HepG2 (cell line): ENCODE results near the gene OR2AK2. TPM values are rescaled to one million over a fixed set of nuclear protein-coding genes. Genes with fewer than 3 reads are reported as not detected.

Experiments
- ATAC-seq: fragments of 200-7000 bp; cut with Tn5 transposase; 3 replicates; pipeline ENCODE4 v1.9.1; 2020; ENCODE audit warnings: mild to moderate bottlenecking, moderate library complexity
- BruUV-seq: library from RNA; stranded (reverse); fragments of 400-500 nt; replicated peaks from 2 replicates; lab custom pipeline; 2021; lab: Mats Ljungman, UMichigan
- CTCF ChIA-PET: fragments of 300-600 bp; formaldehyde crosslinking; extraction: SDS; loops from one replicate; lab custom pipeline; 2021; ENCODE audit warnings: low total read pairs, inconsistent platforms, low intra/inter-chr PET ratio; lab: Yijun Ruan, JAX
- POLR2A ChIA-PET: fragments of 350-600 bp; sonication (Branson Sonifier 250); formaldehyde crosslinking; loops from one replicate; lab custom pipeline; 2020; ENCODE audit warnings: antibody characterized with exemption, inconsistent platforms; lab: Yijun Ruan, JAX
- DNase-seq: peaks from one replicate; pipeline ENCODE4 v3.0.0-alpha.2; 2015; ENCODE audit warnings: low spot score
- FAIRE-seq: peaks from 3 replicates; lab custom pipeline; 2011; peaks lifted over from hg19 to GRCh38; lab: Jason Lieb, UNC
- H2AFZ ChIP-seq: one replicate; pipeline ENCODE4 v1.6.1; 2011; ENCODE audit warnings: low read length, inconsistent platforms
- H3K27ac ChIP-seq: fragments of 300-600 bp; 3 replicates; pipeline ENCODE4 v1.8.0; 2011; ENCODE audit warnings: mixed run types, mild to moderate bottlenecking, mixed read lengths, low read length, inconsistent platforms; ENCODE audit not compliant: insufficient read depth; ENCODE audit errors: extremely low read length
- H3K27me3 ChIP-seq, 2 experiments: fragments of 200-600 bp in 1 of 2; 2 replicates in 1 of 2; 3 replicates in 1 of 2; pipeline versions ENCODE4 v1.6.0 to v1.8.0; 2011; ENCODE audit warnings: low read length in 2 of 2, mild to moderate bottlenecking in 2 of 2, moderate library complexity in 2 of 2, inconsistent platforms in 1 of 2; ENCODE audit not compliant: insufficient read depth in 2 of 2, control insufficient read depth in 1 of 2
- H3K36me3 ChIP-seq, 2 experiments: fragments of 200-600 bp in 1 of 2; replicated peaks in 1 of 2; 2 replicates in 1 of 2; 3 replicates in 1 of 2; pipeline versions ENCODE4 v1.5.1 to v1.8.0; 2011; ENCODE audit warnings: low read length in 2 of 2, inconsistent platforms in 1 of 2; ENCODE audit not compliant: insufficient read depth in 2 of 2, control insufficient read depth in 1 of 2
- H3K4me1 ChIP-seq: 2 replicates; pipeline ENCODE4 v1.5.1; 2012; ENCODE audit warnings: low read length, inconsistent platforms; ENCODE audit not compliant: insufficient read depth
- H3K4me2 ChIP-seq: 2 replicates; pipeline ENCODE4 v1.6.0; 2011; ENCODE audit warnings: low read depth, low read length, inconsistent platforms
- H3K4me3 ChIP-seq, 3 experiments: fragments of 200-600 bp in 1 of 3; sonication (generic), shearing (Covaris generic) in 1 of 3; replicated peaks in 1 of 3; 2 replicates each; pipeline ENCODE4 v1.5.1; 2011 to 2016; ENCODE audit warnings: low read length in 3 of 3, inconsistent platforms in 2 of 3, low read depth in 2 of 3, mild to moderate bottlenecking in 2 of 3, control low read depth in 1 of 3, mixed read lengths in 1 of 3; ENCODE audit not compliant: insufficient read depth in 1 of 3
- H3K79me2 ChIP-seq: one replicate; pipeline ENCODE4 v1.6.1; 2011; ENCODE audit warnings: low read length, inconsistent platforms; ENCODE audit not compliant: insufficient read depth
- H3K9ac ChIP-seq: 2 replicates; pipeline ENCODE4 v1.6.0; 2011; ENCODE audit warnings: mild to moderate bottlenecking, low read depth, low read length, inconsistent platforms; ENCODE audit not compliant: insufficient read depth
- H3K9me3 ChIP-seq: 2 replicates; pipeline ENCODE4 v1.5.1; 2012; ENCODE audit warnings: mild to moderate bottlenecking, low read length
- H4K20me1 ChIP-seq: 2 replicates; pipeline ENCODE4 v1.6.0; 2011; ENCODE audit warnings: inconsistent platforms, mild to moderate bottlenecking, low read length, moderate library complexity; ENCODE audit not compliant: insufficient read depth
- ARID3A ChIP-seq: IDR thresholded peaks from 2 replicates; pipeline ENCODE4 v1.6.1; 2012; ENCODE audit warnings: low read depth, low read length, improper control_type of control experiment
- FOXK1 ChIP-seq: sonication (generic); formaldehyde crosslinking; IDR thresholded peaks from 2 replicates; pipeline ENCODE4 v1.4.0; 2020; ENCODE audit warnings: low read depth, missing genetic modification reagents, borderline replicate concordance
- GTF3A ChIP-seq: sonication (generic); formaldehyde crosslinking; conservative IDR thresholded peaks from 2 replicates; pipeline ENCODE4 v1.4.0; 2020; ENCODE audit warnings: mild to moderate bottlenecking, missing genetic modification reagents
- JDP2 ChIP-seq: sonication (generic); formaldehyde crosslinking; IDR thresholded peaks from 2 replicates; pipeline ENCODE4 v1.8.1; 2022; ENCODE audit warnings: missing genetic modification reagents, borderline replicate concordance
- KAT8 ChIP-seq: IDR thresholded peaks from 2 replicates; pipeline ENCODE4 v1.6.1; 2016; ENCODE audit warnings: missing genetic modification reagents, missing compliant biosample characterization
- PHF8 ChIP-seq: sonication (generic); formaldehyde crosslinking; IDR thresholded peaks from 2 replicates; pipeline ENCODE4 v1.5.0; 2020; ENCODE audit warnings: missing genetic modification reagents
- PRPF4 ChIP-seq: fragments of 200-400 bp; formaldehyde crosslinking; IDR thresholded peaks from 2 replicates; pipeline ENCODE4 v1.6.1; 2016; ENCODE audit warnings: low read length, low read depth; ENCODE audit not compliant: poor library complexity, severe bottlenecking
- SNAPC5 ChIP-seq: sonication (generic); formaldehyde crosslinking; IDR thresholded peaks from 2 replicates; pipeline ENCODE4 v1.8.1; 2023; ENCODE audit warnings: mild to moderate bottlenecking, missing genetic modification reagents, borderline replicate concordance
- TAF15 ChIP-seq: fragments of 200-400 bp; formaldehyde crosslinking; IDR thresholded peaks from one replicate; pipeline ENCODE4 v1.6.1; 2018; ENCODE audit warnings: mild to moderate bottlenecking, low read depth, low read length; ENCODE audit not compliant: poor library complexity, severe bottlenecking
- ZNF672 ChIP-seq: sonication (generic); formaldehyde crosslinking; IDR thresholded peaks from 2 replicates; pipeline ENCODE4 v1.8.1; 2022; ENCODE audit warnings: missing genetic modification reagents
- ZNF776 ChIP-seq: sonication (generic); formaldehyde crosslinking; IDR thresholded peaks from 2 replicates; pipeline ENCODE4 v1.4.0; 2020; ENCODE audit warnings: mild to moderate bottlenecking, missing genetic modification reagents
- ZNF891 ChIP-seq: sonication (generic); formaldehyde crosslinking; IDR thresholded peaks from 2 replicates; pipeline ENCODE4 v1.5.0; 2020; ENCODE audit warnings: mild to moderate bottlenecking, missing genetic modification reagents
- WGBS: methylation state at CpG from one replicate; pipeline ENCODE4 v1.1.6; 2017; ENCODE audit warnings: low lambda C conversion rate; 5-methylcytosine and 5-hydroxymethylcytosine counted together
- in situ Hi-C: cut with HindIII; loops from 2 replicates; pipeline ENCODE4 v1.10.0; 2017; ENCODE audit warnings: low pct_unique_long_range_greater_than_20kb; ENCODE audit not compliant: extremely low pct_ligation_motif_present
- intact Hi-C: fragments of 100-400 bp; cut with micrococcal nuclease; formaldehyde crosslinking; loops from one replicate; pipeline ENCODE4 v1.10.0; 2022; ENCODE audit not compliant: unreplicated experiment
- polyA plus RNA-seq, 8 experiments: library from polyadenylated mRNA; depleted of rRNA in 3 of 8; stranded (reverse) in 7 of 8; unstranded in 1 of 8; fragments of >200 nt; fragmentation: Illumina TruSeq in 4 of 8; extraction: Trizol in 4 of 8; gene quantifications; 2 replicates each; pipeline versions ENCODE4 v1.2.1 to v1.2.3, GENCODE V29; 2011 to 2016; ENCODE audit warnings: low read depth in 4 of 8, missing spikeins in 1 of 8, mixed read lengths in 1 of 8; ENCODE audit not compliant: insufficient read depth in 1 of 8
- total RNA-seq, 5 experiments: library from RNA; depleted of rRNA; stranded (reverse); fragments of >200 nt; fragmentation: Illumina TruSeq; extraction: Trizol; gene quantifications; 2 replicates each; pipeline ENCODE4 v1.2.3, GENCODE V29; 2016; ENCODE audit warnings: low read depth in 1 of 5

Gene OR2AK2
- total and polyA plus RNA-seq, 2 of the 13 experiments (the other 11 are each of a cell fraction or from before 2014, with no cell fraction given) = not detected

- no peak overlapping the region for H2AFZ ChIP-seq
- in situ Hi-C loops = no loop called here
- no peaks in the 10 kb centered on the region for H3K27me3 ChIP-seq
- no TSS peak for BruUV-seq
- no peak overlapping the region for H3K4me2 ChIP-seq
- no peaks in the 10 kb centered on the region for H3K4me1 ChIP-seq
- POLR2A ChIA-PET = no interaction called here
- CTCF ChIA-PET = no interaction called here
- H3K27ac ChIP-seq = no peak overlapping the region
- DNase-seq = no peak
- FAIRE-seq = no peak
- no peaks in the 10 kb centered on the region for H4K20me1 ChIP-seq
- intact Hi-C loops = no loop called here
- no peak overlapping the region for H3K4me3 ChIP-seq
- no peaks in the 10 kb centered on the region for H3K36me3 ChIP-seq
- peaks cover 78% of the 10 kb centered on the region for H3K9me3 ChIP-seq
- H3K9ac ChIP-seq = no peak overlapping the region
- ATAC-seq = no peak
- WGBS = under 1% methylated on average over 2 of the region's 2 CpGs
- H3K79me2 ChIP-seq = no peaks in the 10 kb centered on the region
- no peak for TF ChIP-seq ZNF891 (CRISPR knock-in tag)
Measured at GRCh38 chr1:247998811-247999210, 33.8 kb downstream of the OR2AK2 start.

- CTCF ChIA-PET = no interaction called here
- Histone ChIP-seq H3K79me2 (no peaks in the 10 kb centered on the region), H3K4me1 (no peaks in the 10 kb centered on the region), H2AFZ (no peak overlapping the region), H3K4me2 (no peak overlapping the region), H3K36me3 (no peaks in the 10 kb centered on the region), H3K27ac (no peak overlapping the region), H3K9me3 (peaks cover 77% of the 10 kb centered on the region), H3K27me3 (no peaks in the 10 kb centered on the region), H3K4me3 (no peak overlapping the region), H4K20me1 (no peaks in the 10 kb centered on the region), H3K9ac (no peak overlapping the region)
- POLR2A ChIA-PET = no interaction called here
- intact Hi-C loops = no loop called here
- ATAC-seq (no peak), DNase-seq (no peak), FAIRE-seq (no peak)
- WGBS = 4% methylated on average over 1 of the region's 1 CpG
- TF ChIP-seq FOXK1 (CRISPR knock-in tag) (no peak), ARID3A (no peak), PHF8 (CRISPR knock-in tag) (no peak), KAT8 (no peak), JDP2 (CRISPR knock-in tag) (no peak), GTF3A (CRISPR knock-in tag) (no peak), PRPF4 (no peak), ZNF776 (CRISPR knock-in tag) (no peak), SNAPC5 (no peak), ZNF672 (CRISPR knock-in tag) (no peak), TAF15 (no peak)
- BruUV-seq = no TSS peak
- in situ Hi-C loops = no loop called here
Measured at GRCh38 chr1:248000169-248000568, 35.1 kb downstream of the OR2AK2 start.
